ENCODE data around the gene PARD3B. TPM values are rescaled to one million over a fixed set of nuclear protein-coding genes. Genes with fewer than 3 reads are reported as not detected.

PARD3B gene
- total and polyA plus RNA-seq, 8 donors, result 18.5 to 24.6 (median 21.1) TPM

DNA sequence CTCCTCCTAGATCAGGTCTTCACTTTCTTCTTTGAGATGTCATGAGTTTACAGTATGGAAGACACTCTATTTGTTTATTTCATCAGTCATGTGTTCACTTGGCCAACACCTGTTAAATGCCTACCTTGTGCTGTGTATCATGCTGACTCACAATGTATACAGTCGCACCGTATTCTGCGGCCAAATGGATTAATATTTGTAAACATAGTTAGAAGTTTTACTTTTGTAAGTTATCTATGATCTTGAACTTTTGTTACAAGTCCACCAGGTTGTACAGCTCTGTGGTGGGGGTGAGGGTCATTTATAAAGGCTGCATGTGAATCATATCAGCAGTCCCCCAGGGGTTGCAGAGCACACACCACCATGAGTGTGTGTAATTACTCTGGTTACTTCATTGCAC is 728.4 kb downstream of the PARD3B start:
- TF ChIP-seq, protein P1, sequence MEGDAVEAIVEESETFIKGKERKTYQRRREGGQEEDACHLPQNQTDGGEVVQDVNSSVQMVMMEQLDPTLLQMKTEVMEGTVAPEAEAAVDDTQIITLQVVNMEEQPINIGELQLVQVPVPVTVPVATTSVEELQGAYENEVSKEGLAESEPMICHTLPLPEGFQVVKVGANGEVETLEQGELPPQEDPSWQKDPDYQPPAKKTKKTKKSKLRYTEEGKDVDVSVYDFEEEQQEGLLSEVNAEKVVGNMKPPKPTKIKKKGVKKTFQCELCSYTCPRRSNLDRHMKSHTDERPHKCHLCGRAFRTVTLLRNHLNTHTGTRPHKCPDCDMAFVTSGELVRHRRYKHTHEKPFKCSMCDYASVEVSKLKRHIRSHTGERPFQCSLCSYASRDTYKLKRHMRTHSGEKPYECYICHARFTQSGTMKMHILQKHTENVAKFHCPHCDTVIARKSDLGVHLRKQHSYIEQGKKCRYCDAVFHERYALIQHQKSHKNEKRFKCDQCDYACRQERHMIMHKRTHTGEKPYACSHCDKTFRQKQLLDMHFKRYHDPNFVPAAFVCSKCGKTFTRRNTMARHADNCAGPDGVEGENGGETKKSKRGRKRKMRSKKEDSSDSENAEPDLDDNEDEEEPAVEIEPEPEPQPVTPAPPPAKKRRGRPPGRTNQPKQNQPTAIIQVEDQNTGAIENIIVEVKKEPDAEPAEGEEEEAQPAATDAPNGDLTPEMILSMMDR (IDR thresholded peaks at IDR 0.05), result no peak
- ATAC-seq (no peak), DNase-seq (no peak)
- Histone ChIP-seq H3K36me3 (no peaks in the 10 kb centered on the region), H3K9me3 (no peaks in the 10 kb centered on the region), H3K4me3 (no peak overlapping the region), H3K27me3 (no peaks in the 10 kb centered on the region), H3K4me1 (no peaks in the 10 kb centered on the region), H3K27ac (no peak overlapping the region)
- intact Hi-C loops (cut with DNase I), result no loop called here

DNA sequence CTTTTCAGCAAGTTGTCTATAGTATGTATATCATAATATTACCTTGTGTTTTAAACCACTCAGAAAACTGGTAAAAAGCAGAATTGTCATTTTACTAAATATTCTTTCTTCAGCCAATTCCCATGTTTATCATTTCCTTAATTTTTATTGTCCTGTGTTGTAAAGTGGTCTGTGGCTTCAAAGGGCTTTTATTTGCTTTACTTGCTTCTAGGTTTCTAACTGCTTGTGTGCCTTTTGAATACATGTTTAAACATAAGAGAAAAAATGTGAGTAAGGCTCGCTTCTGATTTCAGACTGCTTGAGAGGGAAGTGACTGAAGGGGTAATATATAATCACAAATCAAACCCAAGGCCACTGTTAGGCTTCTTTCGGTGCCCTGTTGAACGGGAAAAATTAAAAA is 729.5 kb downstream of the PARD3B start:
- no peaks in the 10 kb centered on the region for H3K36me3 ChIP-seq
- DNase-seq (no peak), ATAC-seq (no peak)
- no peaks in the 10 kb centered on the region for H3K27me3 ChIP-seq
- no peaks in the 10 kb centered on the region for H3K9me3 ChIP-seq
- TF ChIP-seq, protein P1 (IDR thresholded peaks at IDR 0.05), result no peak
- H3K4me1 ChIP-seq, result no peaks in the 10 kb centered on the region
- intact Hi-C loops (cut with DNase I), result no loop called here
- H3K4me3 ChIP-seq, result no peak overlapping the region
- no peak overlapping the region for H3K27ac ChIP-seq

DNA sequence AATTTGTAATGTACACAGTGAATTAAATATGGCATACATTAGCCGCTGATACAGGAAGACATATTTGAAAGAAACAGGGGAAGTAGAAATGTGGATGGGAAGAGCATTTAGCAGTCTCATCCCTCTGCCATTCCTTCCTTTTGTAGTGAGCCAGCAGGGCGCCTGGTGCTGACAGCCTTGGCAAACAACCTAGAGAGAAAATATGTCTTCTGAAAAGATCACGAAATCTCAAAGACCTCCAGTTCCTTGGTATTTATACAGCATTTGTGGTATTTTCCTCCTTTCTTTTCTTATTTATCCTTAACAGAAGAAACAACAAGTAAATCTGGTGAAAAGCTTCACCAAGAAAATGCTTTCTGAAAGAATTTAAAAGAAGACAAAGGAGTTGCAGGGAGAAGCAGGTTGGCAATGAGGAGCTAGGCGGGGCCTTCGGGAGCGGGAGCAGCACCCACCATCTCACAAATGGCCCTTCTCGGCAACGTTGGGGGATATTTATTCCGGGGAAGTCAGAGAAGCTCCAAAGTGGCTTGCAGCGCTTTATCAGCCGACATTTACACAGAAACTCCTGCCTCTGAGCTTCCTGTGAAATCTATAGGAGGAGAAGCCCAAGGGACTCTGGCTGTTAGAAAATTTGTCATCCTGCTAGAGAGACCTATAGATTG is 731.0 kb downstream of the PARD3B start:
- Histone ChIP-seq H3K36me3 (no peaks in the 10 kb centered on the region), H3K4me1 (no peaks in the 10 kb centered on the region), H3K27me3 (no peaks in the 10 kb centered on the region), H3K9me3 (no peaks in the 10 kb centered on the region), H3K27ac (no peak overlapping the region), H3K4me3 (no peak overlapping the region)
- intact Hi-C loops (cut with DNase I), result no loop called here
- TF ChIP-seq, protein P1 (IDR thresholded peaks at IDR 0.05), result no peak
- DNase-seq, result no peak
- no peak for ATAC-seq

DNA sequence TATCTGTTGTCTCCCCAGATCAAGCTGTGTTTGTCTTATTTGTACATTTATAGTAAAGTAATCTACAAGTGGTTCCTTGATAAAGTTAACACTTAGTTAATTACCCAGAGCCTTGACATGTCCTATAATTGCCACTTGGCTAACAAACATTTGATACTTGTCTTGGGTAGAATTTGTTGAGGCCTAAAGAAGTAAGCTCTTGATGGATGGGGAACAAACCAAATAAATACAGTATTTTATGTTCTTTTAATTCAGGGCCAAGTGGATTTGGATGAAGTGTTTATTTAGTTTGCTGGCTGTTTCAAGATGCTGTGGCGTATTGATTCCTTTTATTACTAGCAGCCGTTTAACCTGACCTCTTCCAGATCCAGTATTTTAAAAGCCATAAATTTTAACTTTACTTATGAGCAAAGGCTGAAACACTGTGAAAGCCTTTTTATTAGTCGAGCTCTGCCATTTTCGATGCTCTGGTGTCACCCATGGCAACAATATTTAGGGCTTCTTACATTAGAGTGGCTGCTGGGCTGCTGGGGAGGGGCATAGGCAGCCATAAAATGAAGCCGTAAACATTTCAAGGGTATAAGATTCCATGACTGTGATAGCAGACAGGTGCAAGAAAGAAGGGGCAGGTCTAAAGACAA is 735.4 kb downstream of the PARD3B start:
- intact Hi-C loops (cut with DNase I), result no loop called here
- DNase-seq (peak in 2 of 4 donors; percentile 78 to 81), ATAC-seq (no peak)
- no peak overlapping the region for H3K27ac ChIP-seq
- no peaks in the 10 kb centered on the region for H3K4me1 ChIP-seq
- H3K36me3 ChIP-seq, result no peaks in the 10 kb centered on the region
- no peaks in the 10 kb centered on the region for H3K27me3 ChIP-seq
- no peak overlapping the region for H3K4me3 ChIP-seq
- H3K9me3 ChIP-seq, result no peaks in the 10 kb centered on the region
- TF ChIP-seq, protein P1 (IDR thresholded peaks at IDR 0.05), result no peak

DNA sequence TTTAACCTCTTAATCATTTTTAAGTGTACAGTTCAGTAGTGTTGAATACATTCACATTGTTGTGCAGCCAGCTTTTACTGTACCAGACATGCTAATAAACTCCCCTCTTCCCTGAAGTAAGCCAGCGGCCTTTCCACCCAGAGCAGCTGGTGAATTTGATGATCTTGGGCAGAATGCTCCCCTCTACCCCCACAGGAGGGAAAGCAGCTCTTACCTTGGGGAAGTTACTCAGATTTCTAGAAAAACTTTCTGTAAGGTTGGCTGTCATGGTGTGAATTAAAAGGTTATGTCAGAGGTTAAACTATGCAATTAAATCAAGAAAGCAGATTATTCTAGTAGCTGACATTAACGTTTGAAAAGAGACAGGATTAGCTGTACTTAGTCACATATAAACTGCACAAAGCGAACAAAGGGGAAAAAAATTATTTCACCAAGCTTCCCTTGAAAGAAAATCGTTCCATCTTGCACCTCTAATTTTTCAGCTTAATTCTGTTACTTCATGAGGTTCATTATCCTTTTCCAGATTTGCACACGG is 738.5 kb downstream of the PARD3B start:
- H3K36me3 ChIP-seq, result no peaks in the 10 kb centered on the region
- H3K27ac ChIP-seq, result no peak overlapping the region
- intact Hi-C loops (cut with DNase I), result no loop called here
- TF ChIP-seq, protein P1 (IDR thresholded peaks at IDR 0.05), result no peak
- ATAC-seq (no peak), DNase-seq (no peak)
- H3K9me3 ChIP-seq, result no peaks in the 10 kb centered on the region
- H3K27me3 ChIP-seq, result no peaks in the 10 kb centered on the region
- H3K4me1 ChIP-seq, result no peaks in the 10 kb centered on the region
- no peak overlapping the region for H3K4me3 ChIP-seq
